Esophagus squamous epithelium (tissue), 4 donors: Measurements from ENCODE around the gene RTF2.

Experiments
- CTCF ChIP-seq, 6 experiments: fragments of 450-650 bp in 4 of 6; fragments of 200-600 bp in 2 of 6; sonication (generic) in 2 of 6; IDR thresholded peaks; one replicate each; pipeline ENCODE4 v1.5.1; 2016 to 2019; ENCODE audit warnings: antibody characterized with exemption in 6 of 6, mild to moderate bottlenecking in 4 of 6, moderate library complexity in 4 of 6
- POLR2A ChIP-seq, 4 donors: fragments of 450-650 bp; IDR thresholded peaks; one replicate each; pipeline ENCODE4 v1.6.1; 2017; ENCODE audit warnings: antibody characterized with exemption in 4 of 4, mild to moderate bottlenecking in 4 of 4, moderate library complexity in 3 of 4

- no peak for TF ChIP-seq POLR2A (IDR thresholded peaks at IDR 0.05)
- TF ChIP-seq CTCF (IDR thresholded peaks at IDR 0.05) = no peak
These were observed 90.5 kb downstream of the RTF2 start for GRCh38 chr20:56558968-56559367.
